Caki2 (cell line): ENCODE data around the gene ECHDC1. TPM values are rescaled to one million over a fixed set of nuclear protein-coding genes. Genes with fewer than 3 reads are reported as not detected.

Experiments used
- DNase-seq: peaks from one replicate; pipeline ENCODE4 v3.0.0-alpha.2; 2015; ENCODE audit warnings: low read depth
- in situ Hi-C: cut with HindIII; loops from 2 replicates; pipeline ENCODE4 v1.10.0; 2016; ENCODE audit warnings: low sequenced_read_pairs, low pct_unique_long_range_greater_than_20kb, mixed read lengths
- total RNA-seq: library from RNA; depleted of rRNA; stranded (reverse); fragments of >200 nt; shearing (Covaris generic); gene quantifications from 2 replicates; pipeline ENCODE4 v1.2.3, GENCODE V29; 2014; ENCODE audit warnings: low replicate concordance; rRNA removed

Gene ECHDC1
- total RNA-seq, 1 experiment from 2014 or later, result 20.0 TPM

GRCh38 chr6:127262896-127263295 lies 80.5 kb downstream of the ECHDC1 start:
- in situ Hi-C loops, result no loop called here
- no peak for DNase-seq

GRCh38 chr6:127255286-127255685 lies 88.1 kb downstream of the ECHDC1 start:
- in situ Hi-C loops, result no loop called here
- DNase-seq, result no peak

GRCh38 chr6:127249621-127250020 lies 93.8 kb downstream of the ECHDC1 start:
- in situ Hi-C loops, result no loop called here
- no peak for DNase-seq

- no peak for DNase-seq
- in situ Hi-C loops, result no loop called here
These were observed 96.0 kb downstream of the ECHDC1 start for GRCh38 chr6:127247114-127248096.

- in situ Hi-C loops, result no loop called here
These were observed 99.9 kb downstream of the ECHDC1 start for GRCh38 chr6:127243501-127243900.

More at GRCh38 chr6:127243501-127243900, 99.9 kb downstream of the ECHDC1 start:
- no peak for DNase-seq

Other genes starting within 250 kb of the ECHDC1 start
- gene RSPO3, start 224.9 kb downstream of the ECHDC1 start, total RNA-seq, result 2.4 and 7.7 TPM in 2 replicates
- 10.4 and 17.8 TPM in 2 replicates for gene RNF146, start 76.7 kb downstream of the ECHDC1 start, total RNA-seq
- 0.14 TPM in 1 of 2 replicates, not detected in the other for gene KIAA0408, start 115.8 kb upstream of the ECHDC1 start, total RNA-seq
- gene C6orf58, start 233.6 kb upstream of the ECHDC1 start, total RNA-seq, result 1.3 TPM in 1 of 2 replicates, not detected in the other